K562 (cell line): ENCODE measurements around the gene SLC26A6.

Source experiments
- DLX4 ChIP-seq: fragments of 250-450 bp; sonication (Bioruptor Pico); IDR thresholded peaks from 2 replicates; pipeline ENCODE4 v1.6.1; 2021; ENCODE audit warnings: mild to moderate bottlenecking
- ELF1 ChIP-seq: fragments of 200-800 bp; sonication (Bioruptor generic); IDR thresholded peaks from 2 replicates; pipeline ENCODE4 v1.6.1; 2016; ENCODE audit warnings: missing genetic modification characterization, missing compliant biosample characterization
- KDM5B ChIP-seq: fragments of 200-600 bp; sonication (generic); IDR thresholded peaks from 2 replicates; pipeline ENCODE4 v1.6.1; 2012; ENCODE audit warnings: low read depth, mild to moderate bottlenecking, moderate library complexity, low read length, control low read depth, inconsistent platforms; ENCODE audit not compliant: insufficient replicate concordance
- PRDM10 ChIP-seq: fragments of 450-650 bp; IDR thresholded peaks from 2 replicates; pipeline ENCODE4 v1.6.1; 2018; ENCODE audit not compliant: partially characterized antibody
- ZNF766 ChIP-seq: fragments of 200-800 bp; sonication (Bioruptor generic); conservative IDR thresholded peaks from 2 replicates; pipeline ENCODE4 v1.6.1; 2016; ENCODE audit warnings: missing genetic modification characterization, missing compliant biosample characterization
- TF ChIP-seq, protein P1 (sequence below), 3 experiments: IDR thresholded peaks in 2 of 3; conservative IDR thresholded peaks in 1 of 3; 2 replicates each; pipeline ENCODE4 v1.5.1; 2011 to 2012; ENCODE audit warnings: low read length in 3 of 3, mild to moderate bottlenecking in 3 of 3, control low read depth in 2 of 3, improper control_type of control experiment in 1 of 3, inconsistent platforms in 1 of 3, low read depth in 1 of 3, mixed read lengths in 1 of 3, moderate library complexity in 1 of 3; ENCODE audit not compliant: insufficient read depth in 2 of 3

- TF ChIP-seq ELF1 (tag) (no peak), ZNF766 (CRISPR knock-in tag) (no peak), KDM5B (no peak), PRDM10 (no peak), DLX4 (CRISPR knock-in tag) (no peak)
- TF ChIP-seq, protein P1, sequence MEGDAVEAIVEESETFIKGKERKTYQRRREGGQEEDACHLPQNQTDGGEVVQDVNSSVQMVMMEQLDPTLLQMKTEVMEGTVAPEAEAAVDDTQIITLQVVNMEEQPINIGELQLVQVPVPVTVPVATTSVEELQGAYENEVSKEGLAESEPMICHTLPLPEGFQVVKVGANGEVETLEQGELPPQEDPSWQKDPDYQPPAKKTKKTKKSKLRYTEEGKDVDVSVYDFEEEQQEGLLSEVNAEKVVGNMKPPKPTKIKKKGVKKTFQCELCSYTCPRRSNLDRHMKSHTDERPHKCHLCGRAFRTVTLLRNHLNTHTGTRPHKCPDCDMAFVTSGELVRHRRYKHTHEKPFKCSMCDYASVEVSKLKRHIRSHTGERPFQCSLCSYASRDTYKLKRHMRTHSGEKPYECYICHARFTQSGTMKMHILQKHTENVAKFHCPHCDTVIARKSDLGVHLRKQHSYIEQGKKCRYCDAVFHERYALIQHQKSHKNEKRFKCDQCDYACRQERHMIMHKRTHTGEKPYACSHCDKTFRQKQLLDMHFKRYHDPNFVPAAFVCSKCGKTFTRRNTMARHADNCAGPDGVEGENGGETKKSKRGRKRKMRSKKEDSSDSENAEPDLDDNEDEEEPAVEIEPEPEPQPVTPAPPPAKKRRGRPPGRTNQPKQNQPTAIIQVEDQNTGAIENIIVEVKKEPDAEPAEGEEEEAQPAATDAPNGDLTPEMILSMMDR (IDR thresholded peaks at IDR 0.05 in 2 of 3, conservative IDR thresholded peaks at IDR 0.05 in 1 of 3; ENCODE audit: insufficient read depth in 2 of 3, low read depth in 1 of 3, low read length in 3 of 3): no peak
These were observed 40.7 kb downstream of the SLC26A6 start for GRCh38 chr3:48594417-48595049.
